HG03108 (cell line): ENCODE results near the gene BRAT1.

ENCODE experiments used
- ATAC-seq: cut with Tn5 transposase; IDR thresholded peaks from one replicate; pipeline ENCODE4 v1.9.1; 2021; ENCODE audit warnings: moderate library complexity; ENCODE audit not compliant: unreplicated experiment

BRAT1 gene

DNA sequence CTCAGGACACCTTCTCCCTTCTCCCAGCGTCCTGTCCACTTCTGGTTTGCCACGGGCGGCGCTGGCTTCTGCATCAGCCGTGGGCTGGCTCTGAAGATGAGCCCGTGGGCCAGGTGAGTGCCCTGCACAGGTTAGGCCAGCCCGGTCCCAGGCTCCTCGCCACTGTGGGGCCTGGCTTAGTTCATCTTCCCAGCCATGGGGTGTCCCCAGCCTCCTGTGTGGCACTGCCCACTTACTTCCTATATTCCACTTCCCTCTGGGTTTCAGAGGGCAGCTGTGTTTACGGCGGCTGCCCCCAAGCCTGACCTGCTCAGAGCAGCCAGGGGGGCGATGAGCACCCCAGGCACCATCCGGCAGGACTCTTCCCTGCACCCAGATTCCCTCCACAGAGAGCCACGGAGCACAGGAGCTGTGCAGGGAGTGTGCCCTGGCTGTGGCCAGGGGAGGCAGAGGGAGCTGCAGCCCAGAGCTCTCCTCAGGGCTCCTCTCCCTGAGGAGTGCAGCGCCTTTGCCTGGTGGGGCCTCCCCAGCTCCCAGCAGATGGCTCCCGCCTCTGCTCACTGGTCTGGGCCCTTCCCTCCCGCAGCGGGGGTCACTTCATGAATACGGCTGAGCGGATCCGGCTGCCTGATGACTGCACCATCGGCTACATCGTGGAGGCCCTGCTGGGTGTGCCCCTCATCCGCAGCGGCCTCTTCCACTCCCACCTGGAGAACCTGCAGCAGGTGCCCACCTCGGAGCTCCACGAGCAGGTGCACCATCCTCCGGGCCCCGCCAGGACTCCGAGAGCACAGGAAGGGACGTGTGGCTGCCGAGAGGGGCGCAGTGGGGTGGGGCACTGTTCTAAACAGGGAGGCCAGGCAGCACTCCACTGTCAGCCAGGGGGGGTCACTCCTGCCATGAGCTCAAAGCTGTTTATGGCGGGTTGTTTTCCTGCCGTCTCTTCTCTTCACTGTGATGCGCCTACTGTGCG lies 29.4 kb downstream of the BRAT1 start:
- no peak for ATAC-seq

DNA sequence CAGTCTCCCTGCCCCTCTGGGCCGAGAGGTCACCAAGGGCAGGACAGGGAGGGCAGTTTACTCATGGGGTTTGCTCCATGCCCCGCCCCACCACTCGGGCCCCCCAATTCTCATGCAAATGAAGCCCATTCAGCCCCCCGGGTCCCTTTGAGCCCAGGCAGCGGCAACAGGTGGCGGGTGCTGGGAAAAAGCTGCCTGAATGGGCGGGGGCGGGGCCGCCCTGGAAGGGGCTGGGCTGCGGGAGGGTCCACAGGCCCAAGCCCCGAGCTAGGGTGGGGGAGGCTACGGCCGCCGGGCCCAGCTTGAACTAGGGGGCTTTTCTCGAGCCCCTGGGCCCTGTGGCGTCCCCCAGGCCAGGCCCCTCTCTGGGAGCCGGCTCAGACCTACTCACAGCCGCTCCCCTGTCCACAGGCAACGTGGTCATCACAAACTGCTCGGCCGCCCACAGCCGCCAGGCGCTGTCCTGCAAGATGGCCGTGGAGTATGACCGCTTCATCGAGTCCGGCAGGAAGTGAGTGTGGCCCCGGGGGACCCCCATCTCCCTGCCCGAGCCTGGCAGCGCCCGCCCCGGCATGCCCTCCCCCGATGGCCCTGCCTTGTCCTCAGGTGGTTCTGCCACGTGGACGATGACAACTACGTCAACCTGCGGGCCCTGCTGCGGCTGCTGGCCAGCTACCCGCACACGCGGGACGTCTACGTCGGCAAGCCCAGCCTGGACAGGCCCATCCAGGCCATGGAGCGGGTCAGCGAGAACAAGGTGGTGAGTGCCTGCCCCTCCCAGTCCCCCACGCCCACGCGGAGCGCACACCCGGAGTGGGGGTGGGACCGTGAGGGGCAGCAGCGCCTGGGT lies 30.3 kb downstream of the BRAT1 start:
- no peak for ATAC-seq

DNA sequence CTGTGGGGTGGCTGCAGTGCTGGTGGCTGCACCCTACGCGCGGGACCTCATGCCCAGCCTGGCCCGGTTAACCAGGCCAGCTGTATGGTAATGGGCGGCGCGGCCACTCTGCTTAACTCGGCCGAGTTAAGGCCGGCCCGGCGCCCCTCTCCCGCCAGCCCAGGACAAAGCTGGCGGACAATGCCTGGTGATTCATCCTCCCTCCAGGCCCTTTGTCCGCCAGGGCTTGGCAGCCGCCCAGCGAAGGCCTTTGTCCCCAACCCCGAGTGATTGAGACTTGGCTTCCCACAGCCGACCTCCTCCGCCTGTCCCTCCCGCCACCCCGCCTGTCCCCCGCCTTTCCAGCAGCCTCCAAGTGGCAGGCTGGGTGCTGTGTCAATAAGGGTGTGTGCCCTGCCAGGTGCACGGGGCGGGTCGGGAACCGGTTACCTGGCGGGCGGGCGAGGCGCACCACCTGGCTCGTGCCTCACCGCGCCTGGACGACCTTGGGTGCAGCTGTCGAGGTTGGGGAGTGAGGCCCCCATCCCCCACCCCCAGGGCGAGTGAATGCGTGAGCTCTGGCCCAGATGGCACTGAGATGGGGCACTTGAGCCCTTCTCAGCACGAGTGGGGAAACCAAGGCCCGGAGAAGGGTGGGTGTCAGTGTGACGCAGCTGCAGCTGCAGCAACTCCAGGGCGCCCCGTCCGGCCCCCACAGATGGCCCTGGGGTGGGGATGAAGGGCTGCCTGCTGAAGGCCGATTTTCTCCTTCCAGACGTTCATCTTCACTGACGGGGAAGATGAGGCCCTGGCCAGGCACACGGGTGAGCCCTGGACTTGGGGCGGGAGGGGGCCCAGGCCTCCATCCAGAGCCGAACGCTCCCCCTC lies 31.1 kb downstream of the BRAT1 start:
- no peak for ATAC-seq

- no peak for ATAC-seq
Measured at GRCh38 chr7:2523461-2523936, 31.8 kb downstream of the BRAT1 start.

DNA sequence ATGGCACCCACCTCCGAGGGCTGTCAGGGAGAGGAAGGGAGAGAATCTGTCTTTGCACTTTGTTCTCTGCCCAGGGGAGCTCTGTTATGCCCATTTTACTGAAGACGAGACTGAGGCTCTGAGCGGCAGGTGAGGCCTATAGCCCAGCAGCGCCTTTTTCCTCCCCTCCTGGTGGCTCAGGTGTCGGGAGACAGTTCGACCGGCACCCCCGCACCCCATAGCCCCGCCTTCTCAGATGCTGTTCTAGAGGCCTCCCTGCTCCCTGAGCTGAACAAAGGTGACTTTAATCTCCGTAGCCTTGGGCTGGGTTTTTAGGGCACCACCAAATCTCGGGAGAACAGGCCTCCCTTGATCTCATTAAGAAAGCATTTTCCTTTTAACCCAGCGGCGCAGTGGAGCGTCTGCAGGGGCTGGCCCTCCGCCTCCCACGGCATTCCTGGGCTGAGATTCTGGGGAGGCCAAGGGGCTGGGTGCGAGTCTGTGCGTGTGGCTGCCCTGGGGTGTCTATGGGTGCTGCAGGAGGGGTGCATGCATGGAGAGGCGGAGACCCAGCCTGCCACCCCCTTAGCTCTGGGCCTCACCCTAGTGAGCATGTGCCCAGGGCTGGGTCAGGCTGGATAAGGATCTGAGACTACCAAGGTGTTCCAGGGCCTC lies 32.4 kb downstream of the BRAT1 start:
- no peak for ATAC-seq

GRCh38 chr7:2521952-2522591 lies 33.3 kb downstream of the BRAT1 start:
- ATAC-seq: no peak

DNA sequence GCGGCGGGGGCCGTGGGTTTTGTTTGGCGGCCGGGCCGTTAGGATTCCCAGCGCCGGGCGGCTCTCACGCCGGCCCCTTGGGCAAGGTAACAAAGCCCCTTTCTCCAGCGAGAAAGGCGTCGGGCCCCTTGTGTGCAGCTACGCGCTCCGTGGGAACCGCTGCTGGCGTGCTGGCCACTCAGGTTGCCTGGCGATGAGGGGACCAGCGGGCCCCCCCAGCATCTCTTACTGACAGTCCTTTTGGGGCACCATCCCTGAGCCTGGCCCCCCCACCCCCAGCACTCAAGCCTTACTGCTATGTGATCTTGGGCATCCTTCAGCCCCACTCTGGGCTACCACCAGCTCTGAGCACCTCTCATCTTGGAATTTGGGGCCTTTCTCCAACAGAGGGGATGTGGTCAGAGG lies 34.0 kb downstream of the BRAT1 start:
- ATAC-seq: no peak

- ATAC-seq: no peak
Measured at GRCh38 chr7:2520761-2521290, 34.5 kb downstream of the BRAT1 start.

DNA sequence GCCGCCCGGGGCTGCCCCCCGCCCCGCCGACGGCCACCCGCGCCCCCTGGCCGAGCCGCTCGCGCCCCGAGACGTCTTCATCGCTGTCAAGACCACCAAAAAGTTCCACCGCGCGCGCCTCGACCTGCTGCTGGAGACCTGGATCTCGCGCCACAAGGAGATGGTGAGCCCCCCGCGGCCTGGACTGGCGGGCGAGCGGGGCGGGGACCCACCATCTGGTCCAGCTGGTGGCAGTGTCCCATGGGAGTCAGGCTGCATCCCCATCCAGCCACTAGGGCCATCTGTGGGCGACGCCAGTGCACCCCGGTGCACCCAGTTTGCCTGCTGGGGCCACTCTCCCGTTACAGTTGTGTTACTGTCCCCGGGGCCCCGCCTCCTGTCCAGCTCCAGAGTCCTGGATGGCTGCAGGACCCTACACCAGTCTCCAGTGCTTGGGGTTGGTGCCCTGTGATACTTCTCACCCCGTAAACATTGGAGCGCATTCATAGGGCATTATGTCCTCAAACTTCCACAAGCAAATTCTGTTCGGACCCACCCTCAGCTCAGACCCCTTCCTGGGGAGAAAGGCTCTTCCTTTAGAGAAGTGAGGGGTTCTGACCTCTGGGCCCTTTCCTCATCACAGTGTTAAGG lies 35.1 kb downstream of the BRAT1 start:
- ATAC-seq: no peak

GRCh38 chr7:2519119-2519930 lies 36.0 kb downstream of the BRAT1 start, which contains the start of gene LFNG:
TSS of gene LFNG (plus strand) at chr7:2519774. CDS start at chr7:2519862, 88 bp downstream.
- ATAC-seq: peak; percentile 62

GRCh38 chr7:2518737-2519118 lies 36.6 kb downstream of the BRAT1 start:
- ATAC-seq: no peak

DNA sequence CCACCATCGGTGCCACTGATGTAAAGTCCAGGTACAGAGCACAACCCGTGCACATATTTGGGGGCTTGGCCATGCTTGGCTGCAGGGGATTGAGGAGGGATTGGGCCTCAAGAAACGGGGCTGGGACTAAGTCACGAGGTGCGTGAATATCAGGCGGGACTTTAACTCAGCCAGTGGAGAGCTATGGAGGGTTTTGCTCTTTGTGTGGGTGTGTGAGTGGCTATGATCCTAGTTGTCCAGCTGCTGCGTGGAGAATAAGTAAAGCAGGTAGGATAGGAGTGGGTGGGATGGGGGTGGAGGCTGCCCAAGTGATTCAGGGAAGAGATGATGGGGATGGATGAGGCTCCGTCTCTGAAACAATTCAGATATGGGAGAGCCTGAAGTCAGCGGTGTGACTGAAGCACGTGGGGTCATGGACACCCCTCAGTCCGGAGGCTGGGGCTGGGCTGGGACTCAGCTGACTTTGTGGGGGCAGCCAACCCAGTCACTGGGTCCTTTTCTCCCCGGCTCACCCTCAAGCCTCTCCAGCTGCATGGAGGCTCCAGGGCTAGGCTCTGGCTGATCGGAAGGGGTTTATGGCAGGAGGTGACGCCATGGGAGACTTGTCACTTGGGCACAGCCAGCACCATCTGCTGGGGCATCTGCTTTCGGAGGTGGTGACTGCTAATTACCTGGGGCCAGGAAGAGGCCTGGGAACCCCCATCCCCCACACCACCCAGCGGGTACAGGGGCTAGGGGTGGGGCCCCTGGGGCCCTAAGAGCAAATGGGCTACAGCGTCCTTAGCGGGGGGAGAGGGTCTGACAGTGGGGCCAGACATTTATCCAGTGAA lies 37.4 kb downstream of the BRAT1 start:
- no peak for ATAC-seq

- ATAC-seq: no peak
Measured at GRCh38 chr7:2517026-2517425, 38.3 kb downstream of the BRAT1 start.

GRCh38 chr7:2516194-2516555 lies 39.1 kb downstream of the BRAT1 start:
- ATAC-seq: no peak

DNA sequence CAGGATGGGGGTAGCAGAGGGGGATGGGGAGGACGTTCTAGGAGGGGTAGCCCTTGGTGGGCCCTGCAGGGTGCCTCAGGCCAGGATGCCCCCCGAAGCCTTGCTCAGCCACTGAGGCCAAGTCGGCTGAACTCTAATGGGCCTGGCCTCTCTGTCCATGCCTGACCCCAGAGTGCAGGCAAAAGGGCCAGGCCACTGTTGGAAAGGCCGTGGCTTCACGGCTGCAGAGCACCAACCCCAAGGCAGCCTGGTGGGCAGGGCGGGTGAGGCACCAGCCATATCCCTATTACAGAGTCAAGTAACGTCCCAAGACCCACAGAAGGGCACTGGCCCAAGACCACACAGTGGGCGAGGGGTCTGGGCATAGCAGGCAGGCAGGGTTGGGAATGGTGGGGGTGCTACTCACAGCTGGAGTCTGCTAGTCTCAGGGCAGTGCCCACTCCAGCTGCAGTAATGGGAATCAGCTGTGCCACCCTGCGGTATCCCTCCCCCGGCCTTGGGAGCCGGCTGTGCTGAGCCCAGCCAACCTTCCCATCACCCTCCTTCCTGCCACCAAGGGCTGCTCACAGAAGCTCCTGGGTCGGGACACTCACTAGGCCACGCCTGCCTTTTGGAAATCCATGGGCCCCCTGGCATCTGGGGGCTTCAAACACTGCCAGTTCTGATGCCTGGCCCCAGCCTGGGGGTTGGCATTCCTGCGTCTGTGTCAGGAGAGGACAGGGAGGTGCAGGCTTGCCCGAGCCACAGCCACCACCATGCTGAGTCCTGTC lies 39.7 kb downstream of the BRAT1 start:
- ATAC-seq: no peak
